Mammary epithelial cell (primary cell): ENCODE measurements around the gene PPIA.
"Not testable (repeated sequence)": the region's sequence is repeated elsewhere in the genome, so short reads cannot be mapped to it uniquely, and the experiment has no call there.

ENCODE experiments used
- EZH2 ChIP-seq: IDR thresholded peaks from 2 replicates; pipeline ENCODE4 v1.6.1; 2012; ENCODE audit warnings: low read length, inconsistent platforms, borderline replicate concordance
- TF ChIP-seq, protein P1 (sequence below), 2 donors: IDR thresholded peaks in 1 of 2; conservative IDR thresholded peaks in 1 of 2; 2 replicates each; pipeline ENCODE4 v1.5.1; 2011 to 2012; ENCODE audit warnings: inconsistent platforms in 2 of 2, low read length in 2 of 2, mild to moderate bottlenecking in 2 of 2, control low read depth in 1 of 2, low read depth in 1 of 2; ENCODE audit not compliant: insufficient read depth in 1 of 2; ENCODE audit errors: extremely low read depth in 1 of 2

DNA sequence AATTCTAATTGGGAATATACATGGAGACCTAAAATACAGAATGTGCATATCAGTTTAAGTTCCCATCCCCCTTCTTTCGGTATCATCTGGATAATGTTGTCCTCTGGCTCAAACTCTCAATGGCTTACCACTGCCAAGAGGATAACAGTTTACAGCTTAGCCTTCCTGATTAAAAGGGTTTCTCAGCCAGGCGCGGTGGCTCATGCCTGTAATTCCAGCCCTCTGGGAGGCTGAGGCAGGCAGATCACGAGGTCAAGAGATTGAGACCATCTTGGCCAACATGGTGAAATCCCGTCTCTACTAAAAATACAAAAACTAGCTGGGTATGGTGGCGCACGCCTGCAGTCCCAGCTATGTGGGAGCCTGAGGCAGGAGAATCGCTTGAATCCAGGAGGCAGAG, 46.2 kb downstream of the PPIA start:
- not testable (repeated sequence) for TF ChIP-seq EZH2
- TF ChIP-seq, protein P1, sequence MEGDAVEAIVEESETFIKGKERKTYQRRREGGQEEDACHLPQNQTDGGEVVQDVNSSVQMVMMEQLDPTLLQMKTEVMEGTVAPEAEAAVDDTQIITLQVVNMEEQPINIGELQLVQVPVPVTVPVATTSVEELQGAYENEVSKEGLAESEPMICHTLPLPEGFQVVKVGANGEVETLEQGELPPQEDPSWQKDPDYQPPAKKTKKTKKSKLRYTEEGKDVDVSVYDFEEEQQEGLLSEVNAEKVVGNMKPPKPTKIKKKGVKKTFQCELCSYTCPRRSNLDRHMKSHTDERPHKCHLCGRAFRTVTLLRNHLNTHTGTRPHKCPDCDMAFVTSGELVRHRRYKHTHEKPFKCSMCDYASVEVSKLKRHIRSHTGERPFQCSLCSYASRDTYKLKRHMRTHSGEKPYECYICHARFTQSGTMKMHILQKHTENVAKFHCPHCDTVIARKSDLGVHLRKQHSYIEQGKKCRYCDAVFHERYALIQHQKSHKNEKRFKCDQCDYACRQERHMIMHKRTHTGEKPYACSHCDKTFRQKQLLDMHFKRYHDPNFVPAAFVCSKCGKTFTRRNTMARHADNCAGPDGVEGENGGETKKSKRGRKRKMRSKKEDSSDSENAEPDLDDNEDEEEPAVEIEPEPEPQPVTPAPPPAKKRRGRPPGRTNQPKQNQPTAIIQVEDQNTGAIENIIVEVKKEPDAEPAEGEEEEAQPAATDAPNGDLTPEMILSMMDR (conservative IDR thresholded peaks at IDR 0.05 in 1 of 2, IDR thresholded peaks at IDR 0.05 in 1 of 2; ENCODE audit: extremely low read depth in 1 of 2, insufficient read depth in 1 of 2, low read depth in 1 of 2, low read length in 2 of 2), result not testable (repeated sequence)
